Lower leg skin (tissue), 4 donors: ENCODE results near the gene SLK. TPM values are rescaled to one million over a fixed set of nuclear protein-coding genes. Genes with fewer than 3 reads are reported as not detected.
A peak's percentile ranks its signal among the peaks of the same experiment; 100 is the strongest.

ENCODE experiments used
- DNase-seq, 2 donors: peaks; one replicate each; pipeline ENCODE4 v3.0.0-alpha.2; 2019; ENCODE audit warnings: low spot score in 2 of 2
- H3K4me3 ChIP-seq: fragments of 200-600 bp; sonication (generic); 2 replicates; pipeline ENCODE4 v1.5.1; 2017; ENCODE audit warnings: mild to moderate bottlenecking, low read depth; ENCODE audit not compliant: poor library complexity, severe bottlenecking
- POLR2A ChIP-seq, 2 donors: fragments of 450-650 bp; IDR thresholded peaks; one replicate each; pipeline ENCODE4 v1.6.1; 2016 to 2017; ENCODE audit warnings: antibody characterized with exemption in 2 of 2, mild to moderate bottlenecking in 1 of 2, moderate library complexity in 1 of 2
- WGBS, 2 donors: methylation state at CpG; one replicate each; pipeline ENCODE4 v1.1.5; 2018; 5-methylcytosine and 5-hydroxymethylcytosine counted together
- intact Hi-C: fragments of 100-400 bp; cut with DNase I; formaldehyde crosslinking; loops from one replicate; pipeline ENCODE4 v1.15.0; 2023; ENCODE audit warnings: low total_unique reads
- total RNA-seq, 4 donors: library from RNA; depleted of rRNA; stranded (reverse); fragments of >200 nt; gene quantifications; one replicate each; pipeline ENCODE4 v1.1.0, GENCODE V29; 2016
- TF ChIP-seq, protein P1 (sequence below), 3 donors: fragments of 450-650 bp; IDR thresholded peaks; one replicate each; pipeline ENCODE4 v1.5.1; 2016; ENCODE audit warnings: antibody characterized with exemption in 3 of 3, mild to moderate bottlenecking in 3 of 3, moderate library complexity in 2 of 3

Gene SLK
- total RNA-seq, 4 donors from 2014 or later = 49.2 to 68.6 (median 51.7) TPM

DNA sequence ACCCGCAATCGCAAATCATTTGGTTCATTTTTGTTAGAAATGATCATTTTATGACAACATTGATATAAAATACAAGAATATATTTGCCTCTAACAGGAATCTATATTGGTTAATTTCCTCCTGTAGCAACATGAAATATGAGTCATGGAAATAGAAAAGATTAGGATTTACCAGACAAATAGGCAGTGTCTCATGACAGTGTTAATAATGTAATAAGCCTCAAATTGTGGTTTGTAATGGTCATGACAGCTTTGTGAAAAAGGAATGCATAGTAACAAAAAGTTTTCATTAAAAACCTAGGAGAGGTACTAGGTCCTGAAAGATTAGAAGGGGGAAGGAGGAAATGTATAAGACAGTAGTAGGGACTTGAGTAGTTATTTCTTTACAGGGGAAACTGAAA lies 7.9 kb upstream of the SLK start:
- TF ChIP-seq, protein P1, sequence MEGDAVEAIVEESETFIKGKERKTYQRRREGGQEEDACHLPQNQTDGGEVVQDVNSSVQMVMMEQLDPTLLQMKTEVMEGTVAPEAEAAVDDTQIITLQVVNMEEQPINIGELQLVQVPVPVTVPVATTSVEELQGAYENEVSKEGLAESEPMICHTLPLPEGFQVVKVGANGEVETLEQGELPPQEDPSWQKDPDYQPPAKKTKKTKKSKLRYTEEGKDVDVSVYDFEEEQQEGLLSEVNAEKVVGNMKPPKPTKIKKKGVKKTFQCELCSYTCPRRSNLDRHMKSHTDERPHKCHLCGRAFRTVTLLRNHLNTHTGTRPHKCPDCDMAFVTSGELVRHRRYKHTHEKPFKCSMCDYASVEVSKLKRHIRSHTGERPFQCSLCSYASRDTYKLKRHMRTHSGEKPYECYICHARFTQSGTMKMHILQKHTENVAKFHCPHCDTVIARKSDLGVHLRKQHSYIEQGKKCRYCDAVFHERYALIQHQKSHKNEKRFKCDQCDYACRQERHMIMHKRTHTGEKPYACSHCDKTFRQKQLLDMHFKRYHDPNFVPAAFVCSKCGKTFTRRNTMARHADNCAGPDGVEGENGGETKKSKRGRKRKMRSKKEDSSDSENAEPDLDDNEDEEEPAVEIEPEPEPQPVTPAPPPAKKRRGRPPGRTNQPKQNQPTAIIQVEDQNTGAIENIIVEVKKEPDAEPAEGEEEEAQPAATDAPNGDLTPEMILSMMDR (IDR thresholded peaks at IDR 0.05) = no peak
- no peak for TF ChIP-seq POLR2A (IDR thresholded peaks at IDR 0.05)
- H3K4me3 ChIP-seq = no peak overlapping the region
- WGBS, 2 donors = 71 to 72% methylated on average over 2 of the region's 2 CpGs
- DNase-seq = no peak
- intact Hi-C loops = no loop called here

DNA sequence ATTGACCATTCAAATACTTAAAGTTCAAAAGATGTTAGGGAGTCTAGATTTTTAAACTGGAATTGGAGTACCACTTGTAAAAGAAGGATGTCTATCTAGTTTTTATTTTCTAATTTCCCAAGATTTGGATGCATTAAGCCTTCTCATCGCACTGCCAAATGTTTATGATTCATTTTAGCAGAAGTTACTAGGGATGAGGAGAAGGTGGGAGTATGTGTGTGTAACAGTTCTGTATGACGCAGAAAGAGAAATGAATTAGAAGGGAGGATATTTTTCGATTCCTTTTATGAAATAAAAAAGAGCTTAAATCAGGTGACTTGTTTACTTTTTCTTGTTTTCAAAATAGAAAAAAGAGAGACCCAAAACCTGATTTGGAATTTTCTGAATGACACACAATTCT lies 6.8 kb upstream of the SLK start:
- intact Hi-C loops = no loop called here
- DNase-seq = no peak
- TF ChIP-seq POLR2A (IDR thresholded peaks at IDR 0.05) = no peak
- TF ChIP-seq, protein P1 (IDR thresholded peaks at IDR 0.05) = no peak
- H3K4me3 ChIP-seq = no peak overlapping the region
- WGBS, 2 donors = 85 to 87% methylated on average over 3 of the region's 3 CpGs

DNA sequence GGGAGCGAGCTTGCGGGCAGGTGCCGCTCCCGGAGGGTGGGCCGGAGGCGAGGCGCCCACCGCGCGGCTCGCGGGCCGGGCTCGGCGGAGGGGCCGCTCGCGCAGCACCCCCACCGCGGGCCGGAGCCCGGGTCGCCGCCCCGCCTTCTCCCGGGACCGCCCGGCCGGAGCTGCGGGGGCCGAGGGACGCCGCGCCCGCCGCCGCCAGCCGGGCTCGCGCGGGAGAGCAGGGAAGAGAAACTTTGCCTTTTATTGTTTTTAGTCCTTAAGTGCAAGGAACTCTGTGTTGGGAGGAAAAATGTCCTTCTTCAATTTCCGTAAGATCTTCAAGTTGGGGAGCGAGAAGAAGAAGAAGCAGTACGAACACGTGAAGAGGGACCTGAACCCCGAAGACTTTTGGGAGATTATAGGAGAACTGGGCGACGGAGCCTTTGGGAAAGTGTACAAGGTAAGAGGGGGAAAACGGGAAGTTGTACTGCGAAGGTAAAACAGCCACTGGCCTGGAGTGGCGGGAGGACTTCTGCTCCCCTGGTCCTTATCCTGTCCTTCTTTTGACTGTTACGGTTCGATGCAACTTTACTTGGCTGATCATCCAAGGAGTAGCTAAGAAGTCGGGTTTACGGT lies 620 bp downstream of the SLK start:
- no peak for DNase-seq
- WGBS, 2 donors = 0 to 1% methylated on average over 39 to 55 of the region's 55 CpGs
- intact Hi-C loops = no loop called here
- H3K4me3 ChIP-seq = peak overlapping the region; percentile 84
- TF ChIP-seq POLR2A (IDR thresholded peaks at IDR 0.05) = no peak
- TF ChIP-seq, protein P1 (IDR thresholded peaks at IDR 0.05) = no peak

DNA sequence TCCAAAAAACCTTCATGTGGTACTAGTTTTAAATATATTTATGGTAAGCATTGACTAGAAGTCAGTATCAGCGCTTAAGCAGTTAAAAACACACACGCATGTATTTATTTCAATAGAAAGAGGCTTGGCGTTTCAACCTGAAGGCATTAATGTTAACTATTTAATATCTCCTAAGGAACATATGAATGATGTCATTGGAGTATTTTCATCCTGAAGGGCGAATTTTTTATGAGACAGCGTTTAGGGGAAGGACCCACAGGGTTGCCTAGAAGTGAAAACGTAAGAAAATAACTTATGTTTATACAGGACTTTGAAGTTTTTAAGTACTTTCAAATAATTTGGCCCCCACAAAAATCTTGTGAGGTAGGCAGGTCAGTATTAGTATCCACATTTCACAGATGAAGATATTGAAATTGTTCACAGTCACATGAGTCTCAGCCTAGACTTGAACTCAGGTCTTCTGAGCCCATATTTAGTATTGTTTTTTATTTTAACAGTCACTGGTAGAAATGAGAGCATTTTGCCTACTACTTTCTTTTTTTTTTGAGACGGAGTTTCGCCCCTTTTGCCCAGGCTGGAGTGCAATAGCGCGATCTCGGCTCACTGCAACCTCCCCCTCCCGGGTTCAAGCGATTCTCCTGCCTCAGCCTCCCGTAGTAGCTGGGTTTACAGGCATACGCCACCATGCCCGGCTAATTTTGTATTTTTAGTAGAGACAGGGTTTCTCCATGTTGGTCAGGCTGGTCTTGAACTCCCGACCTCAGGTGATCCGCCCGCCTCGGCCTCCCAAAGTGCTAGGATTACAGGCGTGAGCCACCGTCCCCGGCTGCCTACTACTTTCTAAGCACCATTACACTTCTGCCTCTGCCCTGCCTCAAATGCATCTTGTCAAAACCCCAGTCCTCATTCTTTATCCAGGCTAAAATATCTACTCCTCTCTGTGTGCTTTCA lies 1.8 kb downstream of the SLK start:
- DNase-seq = no peak
- TF ChIP-seq, protein P1 (IDR thresholded peaks at IDR 0.05) = no peak
- TF ChIP-seq POLR2A (IDR thresholded peaks at IDR 0.05) = no peak
- intact Hi-C loops = no loop called here
- 38 to 47% methylated on average over 23 of the region's 23 CpGs for WGBS, 2 donors
- H3K4me3 ChIP-seq = peak overlapping the region; percentile 84

DNA sequence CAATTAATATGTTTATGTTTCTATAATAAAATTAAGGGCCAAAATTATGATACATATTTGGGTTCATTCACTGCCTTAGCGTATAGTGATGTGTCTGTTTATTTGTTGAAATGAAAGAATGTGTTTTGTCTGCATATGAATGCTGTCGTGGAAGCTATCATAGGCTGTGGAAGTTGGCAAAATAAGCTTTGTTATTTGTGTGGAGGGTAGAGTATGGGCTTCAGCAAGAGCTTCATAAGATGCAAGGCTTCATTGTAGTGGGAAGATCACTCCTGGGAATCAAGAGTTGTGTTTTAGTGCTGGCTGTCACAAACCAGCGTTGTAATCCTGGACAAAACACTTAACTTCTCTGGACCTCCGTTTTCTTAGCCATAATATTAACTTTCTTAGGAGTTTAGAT lies 2.5 kb downstream of the SLK start:
- intact Hi-C loops = no loop called here
- 5 to 7% methylated on average over 4 of the region's 4 CpGs for WGBS, 2 donors
- DNase-seq = no peak
- peak overlapping the region; percentile 6 for H3K4me3 ChIP-seq
- no peak for TF ChIP-seq POLR2A (IDR thresholded peaks at IDR 0.05)
- TF ChIP-seq, protein P1 (IDR thresholded peaks at IDR 0.05) = no peak
